GM19468 (cell line): Measurements from ENCODE around the gene SOX15.
"Not testable (repeated sequence)": the region's sequence is repeated elsewhere in the genome, so short reads cannot be mapped to it uniquely, and the experiment has no call there.

Source experiments
- ATAC-seq: cut with Tn5 transposase; IDR thresholded peaks from one replicate; pipeline ENCODE4 v1.9.1; 2021; ENCODE audit warnings: mild to moderate bottlenecking, moderate library complexity, moderate number of reproducible peaks; ENCODE audit not compliant: unreplicated experiment; ENCODE audit errors: extremely low read depth

The SOX15 gene

DNA sequence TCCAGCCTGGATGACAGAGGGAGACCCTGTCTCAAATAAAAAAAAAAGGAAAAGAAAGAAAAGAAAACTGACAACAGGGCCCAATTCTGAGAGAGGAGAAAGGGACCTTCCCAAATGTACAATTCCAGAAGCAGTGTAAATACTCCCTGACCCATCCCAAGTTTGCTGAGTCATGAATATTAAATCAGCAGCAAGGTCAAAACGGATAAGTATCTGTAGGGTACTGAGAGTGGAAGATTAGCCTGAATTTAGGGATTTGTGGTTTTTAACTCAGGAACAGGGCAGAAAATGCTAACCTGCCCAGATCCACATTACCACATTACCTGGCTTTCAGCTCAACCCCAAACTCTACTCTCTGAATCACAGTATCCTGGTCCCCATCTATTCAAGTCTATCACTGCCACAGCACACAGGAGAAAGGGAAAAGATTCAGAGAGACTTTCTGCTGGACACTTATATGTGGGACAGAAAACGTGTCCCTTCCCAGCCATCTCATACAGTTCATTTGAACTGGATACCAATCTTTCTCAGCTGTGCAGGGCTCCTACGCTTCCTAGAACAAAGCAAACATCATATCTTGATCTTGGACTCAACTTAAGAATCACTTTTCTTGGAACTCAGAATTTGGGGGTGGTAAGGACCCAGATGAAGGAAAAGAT, 21.9 kb upstream of the SOX15 start:
- ATAC-seq: no peak

- no peak for ATAC-seq
Observed at GRCh38 chr17:7610641-7611040, 20.7 kb upstream of the SOX15 start.

DNA sequence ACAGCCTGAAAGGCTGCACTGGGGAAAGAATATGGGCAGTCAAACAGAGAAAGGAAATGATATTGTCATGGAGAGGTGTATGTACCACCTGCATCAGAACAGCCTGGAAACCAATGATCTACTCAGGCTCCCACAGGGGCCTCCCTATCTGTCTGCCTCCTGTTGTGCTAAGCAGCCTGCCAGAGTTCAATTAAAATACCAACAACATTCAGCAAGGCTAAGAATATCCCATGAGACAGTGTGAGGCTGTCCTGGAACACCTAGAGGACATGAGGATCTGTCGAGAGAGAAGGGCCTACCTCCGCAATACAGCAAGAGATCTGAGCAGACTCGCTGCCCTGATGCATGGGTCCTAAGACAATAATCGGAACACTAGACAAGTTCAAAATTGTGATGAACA, 16.4 kb upstream of the SOX15 start:
- ATAC-seq: no peak

DNA sequence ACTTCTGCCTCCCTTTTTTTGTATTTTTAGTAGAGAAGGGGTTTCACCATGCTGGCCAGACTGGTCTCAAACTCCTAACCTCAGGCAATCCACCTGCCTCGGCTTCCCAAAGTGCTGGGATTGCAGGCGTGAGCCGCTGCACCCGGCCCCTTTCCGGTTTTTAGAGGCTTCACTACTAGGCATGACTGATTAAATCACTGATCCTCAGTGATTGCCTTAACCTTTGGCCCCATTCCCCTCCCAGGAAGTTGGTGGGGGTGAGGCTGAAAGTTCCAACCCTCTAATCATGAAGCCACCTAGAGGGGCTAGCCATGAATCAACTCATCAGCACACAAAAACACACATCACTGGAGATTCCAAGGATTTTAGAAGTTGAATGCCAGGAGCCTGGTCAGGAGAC, 7.7 kb upstream of the SOX15 start:
- not testable (repeated sequence) for ATAC-seq

DNA sequence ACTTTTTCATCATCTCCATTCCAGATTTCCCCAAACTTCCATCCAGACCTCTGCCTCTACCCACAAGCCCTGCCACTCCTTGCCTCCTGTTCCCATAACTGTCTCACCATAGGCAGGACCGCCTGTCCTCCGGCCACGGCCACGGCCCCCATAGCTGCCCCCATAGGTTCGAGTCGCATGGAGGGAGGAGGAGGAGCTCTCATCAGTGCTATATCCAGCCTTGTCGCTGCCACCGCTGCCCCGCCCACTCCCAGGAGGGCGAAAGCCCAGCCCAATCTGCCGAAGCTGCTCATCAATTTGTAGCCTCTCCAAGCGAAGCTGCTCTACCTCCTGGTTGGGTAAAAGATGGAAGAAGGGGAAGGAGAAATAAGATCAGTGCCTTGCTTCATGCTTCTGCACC, 3.4 kb upstream of the SOX15 start:
- no peak for ATAC-seq

- no peak for ATAC-seq
Observed at GRCh38 chr17:7592422-7593021, 2.6 kb upstream of the SOX15 start.

GRCh38 chr17:7591596-7591995, 1.7 kb upstream of the SOX15 start:
- ATAC-seq: no peak

DNA sequence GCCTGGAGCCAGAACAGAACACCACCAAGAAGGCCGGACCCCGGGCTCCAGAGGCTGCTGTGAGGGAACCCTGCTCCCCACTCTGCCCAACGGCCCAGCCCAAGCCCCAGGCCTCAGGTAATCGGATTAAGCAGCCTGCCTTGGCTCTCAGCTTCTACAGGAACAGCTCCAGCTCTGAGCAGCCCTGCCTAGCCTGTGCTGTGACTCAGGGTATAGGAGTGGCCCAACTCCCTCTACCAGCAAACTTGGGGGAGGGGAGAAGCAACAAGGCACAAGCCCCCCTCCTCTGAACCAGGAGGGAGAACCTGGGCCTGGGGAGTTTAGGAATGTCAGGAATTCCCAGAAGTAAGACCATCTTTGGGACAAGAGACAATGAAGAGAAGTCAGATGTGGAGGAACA, 849 bp upstream of the SOX15 start:
- no peak for ATAC-seq

GRCh38 chr17:7589204-7589868, 558 bp downstream of the SOX15 start:
- no peak for ATAC-seq

DNA sequence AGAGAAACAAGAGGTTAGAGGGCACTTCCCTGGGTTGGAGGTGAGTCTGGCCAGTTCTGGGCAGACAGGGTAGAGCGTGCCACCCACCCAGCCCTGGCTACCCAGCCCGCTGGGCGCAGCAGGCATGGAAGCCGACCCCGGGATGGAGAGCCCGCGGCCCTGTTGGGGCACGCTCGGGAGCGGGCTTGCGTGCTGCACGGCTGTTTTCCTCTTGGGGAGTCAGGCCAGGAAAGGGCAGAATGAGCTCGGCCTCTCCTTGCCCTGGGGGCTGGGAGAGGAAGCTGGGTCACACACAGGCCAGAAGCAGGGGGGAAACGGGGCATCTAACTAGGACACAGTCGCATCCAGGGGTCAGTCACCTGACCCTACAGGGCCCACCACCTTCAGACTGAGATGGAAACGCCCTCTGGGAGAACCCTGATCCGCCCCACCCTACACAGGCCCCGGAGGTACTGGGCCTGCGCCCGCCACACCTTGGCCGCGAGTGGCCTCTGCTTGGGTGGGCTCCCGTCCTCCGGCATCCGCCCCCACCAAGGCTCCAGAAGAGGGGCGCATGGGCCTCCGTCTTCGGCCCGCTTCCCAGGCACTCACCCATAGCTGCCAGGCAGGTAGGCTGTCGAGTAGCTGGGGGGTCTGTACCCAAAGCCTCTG, 1.2 kb downstream of the SOX15 start:
- ATAC-seq: no peak

- ATAC-seq: no peak
Observed at GRCh38 chr17:7587420-7588151, 2.3 kb downstream of the SOX15 start.

DNA sequence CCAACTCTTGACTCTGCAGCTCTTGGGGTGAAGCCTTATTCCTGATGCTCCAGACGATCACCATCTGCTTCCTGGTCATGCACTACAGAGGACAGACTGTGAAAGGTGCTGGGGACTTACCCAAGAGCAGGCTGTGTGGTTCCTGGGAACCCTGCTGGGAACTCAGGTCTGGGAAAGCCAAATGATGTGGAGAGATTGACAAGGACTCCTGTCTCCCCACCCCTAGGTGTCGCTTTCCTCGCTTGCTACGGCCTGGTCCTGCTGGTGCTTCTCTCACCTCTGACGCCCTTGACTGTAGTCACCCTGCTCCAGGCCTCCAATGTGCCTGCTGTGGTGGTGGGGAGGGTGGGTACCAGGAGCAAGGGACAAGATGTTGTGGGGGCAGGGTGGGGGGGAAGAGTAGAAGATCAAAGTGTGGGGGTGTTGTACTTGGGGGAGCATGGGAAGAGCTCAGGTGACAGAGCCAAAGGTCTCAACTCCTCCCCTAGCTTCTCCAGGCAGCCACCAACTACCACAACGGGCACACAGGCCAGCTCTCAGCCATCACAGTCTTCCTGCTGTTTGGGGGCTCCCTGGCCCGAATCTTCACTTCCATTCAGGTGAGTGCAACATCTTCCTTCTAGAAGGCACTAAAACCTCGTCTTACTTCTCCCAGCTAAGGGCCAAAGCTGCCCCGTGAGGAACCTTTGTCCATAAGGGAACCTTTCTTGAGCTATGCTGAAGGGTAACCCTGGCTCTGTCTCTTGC, 3.0 kb downstream of the SOX15 start:
- ATAC-seq: no peak

- ATAC-seq: peak; percentile 29
Observed at GRCh38 chr17:7583253-7584109, 6.4 kb downstream of the SOX15 start, which contains the start of gene MPDU1. MPDU1 (plus strand) TSS chr17:7583852; CDS start chr17:7583863, 11 bp downstream.

DNA sequence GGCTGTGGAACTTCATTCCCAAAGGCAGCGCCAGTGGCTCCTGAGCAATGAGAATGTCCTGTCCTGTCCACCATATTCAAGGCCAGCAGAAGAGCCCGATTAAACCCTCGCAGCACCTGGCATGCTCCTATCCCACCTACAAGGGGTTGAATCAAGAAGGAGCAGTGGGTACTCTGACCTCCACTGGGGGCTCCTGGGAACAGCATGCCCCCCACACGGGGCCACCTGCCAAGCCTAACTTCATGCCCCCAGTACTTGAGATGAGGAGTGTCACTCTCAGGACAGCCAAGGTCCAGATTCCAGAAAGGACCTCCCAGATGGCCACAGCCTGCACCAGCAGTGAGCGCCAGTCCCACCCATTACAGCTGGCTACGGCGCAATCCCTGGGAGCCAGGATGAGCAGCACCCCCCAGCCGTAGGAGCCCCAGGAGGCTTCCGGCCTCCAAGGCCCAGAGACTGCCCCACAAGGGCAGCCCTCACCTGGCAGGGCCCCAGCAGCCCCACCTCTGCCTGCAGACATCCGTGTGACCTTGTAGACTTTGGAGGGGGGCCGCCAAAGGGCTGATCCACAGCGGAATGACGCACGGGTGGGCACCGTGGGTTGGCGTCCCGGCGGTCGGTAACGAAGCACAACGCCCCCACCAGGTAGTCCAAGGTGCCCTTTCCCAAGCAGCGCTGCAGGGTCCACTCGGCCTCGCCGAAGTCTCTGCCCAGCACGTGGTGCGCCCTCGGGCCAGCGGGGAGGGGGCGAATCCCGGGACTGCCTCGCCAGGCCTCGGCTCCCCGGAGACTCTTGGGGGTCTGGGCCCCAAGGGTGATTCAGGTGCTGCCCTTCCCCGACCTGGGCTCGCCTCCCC, 7.3 kb downstream of the SOX15 start:
- no peak for ATAC-seq

- ATAC-seq: no peak
Observed at GRCh38 chr17:7580604-7581575, 9.0 kb downstream of the SOX15 start.

DNA sequence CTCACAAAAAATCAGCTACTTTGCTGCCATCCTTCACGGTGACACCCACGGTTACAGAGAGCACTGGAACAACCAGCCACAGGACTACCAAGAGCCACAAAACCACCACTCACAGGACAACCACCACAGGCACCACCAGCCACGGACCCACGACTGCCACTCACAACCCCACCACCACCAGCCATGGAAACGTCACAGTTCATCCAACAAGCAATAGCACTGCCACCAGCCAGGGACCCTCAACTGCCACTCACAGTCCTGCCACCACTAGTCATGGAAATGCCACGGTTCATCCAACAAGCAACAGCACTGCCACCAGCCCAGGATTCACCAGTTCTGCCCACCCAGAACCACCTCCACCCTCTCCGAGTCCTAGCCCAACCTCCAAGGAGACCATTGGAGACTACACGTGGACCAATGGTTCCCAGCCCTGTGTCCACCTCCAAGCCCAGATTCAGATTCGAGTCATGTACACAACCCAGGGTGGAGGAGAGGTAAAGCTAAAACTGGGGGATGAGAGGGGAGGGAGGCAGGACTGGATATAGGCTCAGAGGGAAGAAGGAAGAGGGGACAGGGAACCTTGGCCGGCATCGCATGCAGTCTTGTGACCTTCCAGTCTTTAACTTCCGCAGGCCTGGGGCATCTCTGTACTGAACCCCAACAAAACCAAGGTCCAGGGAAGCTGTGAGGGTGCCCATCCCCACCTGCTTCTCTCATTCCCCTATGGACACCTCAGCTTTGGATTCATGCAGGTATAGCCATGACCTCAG, 9.9 kb downstream of the SOX15 start:
- ATAC-seq: no peak
